HG02981 (cell line): ENCODE data around the gene CNIH4.
"Not testable (repeated sequence)": the region's sequence is repeated elsewhere in the genome, so short reads cannot be mapped to it uniquely, and the experiment has no call there.

Experiments
- ATAC-seq: cut with Tn5 transposase; IDR thresholded peaks from one replicate; pipeline ENCODE4 v1.9.1; 2021; ENCODE audit warnings: mild to moderate bottlenecking, moderate library complexity; ENCODE audit not compliant: unreplicated experiment

CNIH4 gene

DNA sequence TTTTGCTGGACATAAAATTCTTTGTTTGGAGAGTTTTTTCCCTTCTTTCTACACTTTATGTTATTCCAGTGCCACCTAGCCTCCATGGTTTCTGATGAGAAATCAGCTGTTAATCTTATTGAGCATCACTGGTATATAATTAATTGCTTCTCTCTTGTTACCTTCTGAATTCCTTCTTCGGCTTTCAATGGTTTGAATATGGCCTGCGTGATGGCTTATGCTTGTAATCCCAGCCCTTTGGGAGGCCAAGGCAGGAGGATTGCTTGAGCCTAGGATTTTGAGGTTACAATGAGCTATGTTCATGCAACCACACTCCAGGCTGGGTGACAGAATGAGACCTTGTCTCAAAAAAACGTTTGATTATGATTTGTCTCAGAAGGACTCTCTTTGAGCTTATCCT is 13.0 kb upstream of the CNIH4 start:
- ATAC-seq, result no peak

DNA sequence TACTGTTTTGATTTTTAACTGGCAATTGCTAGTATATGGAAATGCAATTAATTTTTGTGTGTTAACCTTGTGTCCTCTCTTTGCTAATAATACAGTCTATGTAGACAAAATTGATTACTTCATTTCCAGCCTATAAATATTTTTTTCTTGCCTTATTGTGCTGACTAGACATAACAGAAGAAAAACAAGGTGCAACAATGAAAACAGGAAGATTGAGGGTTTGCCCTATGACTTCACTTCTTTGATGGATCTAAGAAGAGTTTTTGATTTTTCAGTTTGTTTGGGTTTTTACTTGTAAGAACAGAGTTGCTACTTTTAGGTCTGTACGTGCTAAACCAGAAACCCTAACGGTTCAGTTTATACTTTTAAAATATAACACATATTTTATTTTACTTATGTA is 8.5 kb upstream of the CNIH4 start:
- ATAC-seq, result no peak

DNA sequence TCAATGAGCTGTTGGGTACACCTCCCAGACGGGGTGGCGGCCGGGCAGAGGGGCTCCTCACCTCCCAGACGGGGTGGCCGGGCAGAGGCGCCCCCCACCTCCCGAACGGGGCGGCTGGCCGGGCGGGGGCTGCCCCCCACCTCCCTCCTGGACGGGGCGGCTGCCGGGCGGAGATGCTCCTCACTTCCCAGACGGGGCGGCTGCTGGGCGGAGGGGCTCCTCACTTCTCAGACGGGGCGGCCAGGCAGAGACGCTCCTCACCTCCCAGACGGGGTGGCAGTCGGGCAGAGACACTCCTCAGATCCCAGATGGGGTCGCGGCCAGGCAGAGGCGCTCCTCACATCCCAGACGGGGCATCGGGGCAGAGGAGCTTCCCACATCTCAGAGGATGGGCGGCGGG is 7.0 kb upstream of the CNIH4 start:
- not testable (repeated sequence) for ATAC-seq

DNA sequence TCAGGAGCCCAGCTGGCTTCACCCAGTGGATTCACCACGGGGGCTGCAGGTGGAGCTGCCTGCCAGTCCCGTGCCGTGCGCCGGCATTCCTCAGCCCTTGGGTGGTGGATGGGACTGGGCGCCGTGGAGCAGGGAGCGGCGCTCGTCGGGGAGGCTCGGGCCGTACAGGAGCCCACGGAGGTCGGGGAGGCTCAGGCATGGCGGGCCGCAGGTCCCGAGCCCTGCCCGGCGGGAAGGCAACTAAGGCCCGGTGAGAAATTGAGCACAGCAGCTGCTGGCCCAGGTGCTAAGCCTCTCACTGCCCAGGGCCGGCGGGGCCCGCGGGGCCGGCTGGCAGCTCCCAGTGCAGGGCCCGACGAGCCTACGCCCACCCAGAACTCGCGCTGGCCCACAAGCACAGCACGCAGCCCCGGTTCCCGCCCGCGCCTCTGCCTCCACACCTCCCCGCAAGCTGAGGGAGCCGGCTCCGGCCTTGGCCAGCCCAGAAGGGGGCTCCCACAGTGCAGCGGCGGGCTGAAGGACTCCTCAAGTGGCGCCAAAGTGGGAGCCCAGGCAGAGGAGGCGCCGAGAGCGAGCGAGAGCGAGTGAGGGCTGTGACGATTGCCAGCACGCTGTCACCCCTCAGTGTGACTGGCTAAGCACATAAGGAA is 4.1 kb upstream of the CNIH4 start:
- not testable (repeated sequence) for ATAC-seq

DNA sequence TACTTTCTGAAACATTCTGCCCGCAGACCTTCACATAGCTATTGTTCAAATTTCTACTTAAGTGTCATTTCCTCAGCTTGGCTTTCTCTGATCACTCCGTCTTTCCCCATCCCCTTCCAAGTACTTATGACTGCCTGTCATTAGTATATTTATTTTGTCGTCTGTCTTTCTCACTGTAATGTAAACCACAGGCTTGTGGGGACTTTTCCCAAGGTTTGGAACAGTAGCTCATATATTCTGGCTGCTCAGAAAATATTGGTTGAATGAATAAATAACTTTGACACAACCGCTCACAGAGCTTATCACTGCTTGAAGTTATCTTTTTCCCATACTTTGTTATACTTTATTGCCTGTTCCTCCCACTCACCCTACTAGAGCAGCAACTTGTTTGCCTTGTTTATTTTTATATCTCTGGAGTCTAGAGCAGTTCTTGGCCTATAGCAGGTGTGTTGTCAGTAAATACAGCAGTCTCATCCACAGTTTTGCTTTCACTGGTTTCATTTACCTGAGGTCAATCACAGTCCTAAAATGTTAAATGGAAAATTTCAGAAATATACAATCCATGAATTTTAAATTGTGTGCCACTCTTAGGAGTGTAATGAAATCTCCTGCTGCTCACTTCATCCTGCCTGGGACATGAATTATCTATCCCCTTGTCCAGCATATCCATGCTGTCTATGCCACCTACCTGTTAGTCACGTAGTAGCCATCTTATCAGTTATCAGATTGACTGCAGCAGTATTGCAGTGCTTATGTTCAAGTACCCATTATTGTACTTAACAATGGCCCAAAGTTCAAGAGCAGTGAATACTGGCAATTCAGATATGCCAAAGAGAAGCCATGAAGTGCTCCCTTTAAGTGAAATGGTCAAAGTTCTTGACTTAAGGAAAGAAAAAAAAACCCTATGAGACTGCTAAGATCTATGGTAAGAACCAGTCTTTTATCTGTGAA is 2.4 kb upstream of the CNIH4 start:
- ATAC-seq, result no peak

DNA sequence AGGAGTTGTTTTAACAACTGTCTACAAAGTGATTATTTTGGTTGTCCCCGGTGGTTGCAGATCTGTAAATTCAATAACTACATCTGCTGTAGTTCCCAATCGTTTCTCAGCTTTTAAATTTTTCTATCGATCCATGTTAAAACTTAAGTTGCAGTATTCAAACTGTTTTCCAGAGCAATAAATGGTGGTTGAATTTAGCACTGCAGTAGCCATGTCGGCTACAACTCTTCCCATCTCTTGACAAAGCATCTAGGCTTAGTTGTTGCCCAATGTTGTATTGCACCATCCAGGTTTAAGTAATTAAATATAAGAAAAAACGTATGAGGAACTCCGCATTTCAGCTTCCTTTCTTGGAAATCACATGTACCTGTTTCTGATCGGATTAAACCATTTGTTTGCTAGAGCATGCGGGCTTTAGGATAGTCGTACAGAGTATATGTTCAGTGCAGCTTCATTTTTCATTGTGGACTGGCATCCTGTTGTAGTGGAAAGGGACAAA is 996 bp downstream of the CNIH4 start:
- no peak for ATAC-seq

DNA sequence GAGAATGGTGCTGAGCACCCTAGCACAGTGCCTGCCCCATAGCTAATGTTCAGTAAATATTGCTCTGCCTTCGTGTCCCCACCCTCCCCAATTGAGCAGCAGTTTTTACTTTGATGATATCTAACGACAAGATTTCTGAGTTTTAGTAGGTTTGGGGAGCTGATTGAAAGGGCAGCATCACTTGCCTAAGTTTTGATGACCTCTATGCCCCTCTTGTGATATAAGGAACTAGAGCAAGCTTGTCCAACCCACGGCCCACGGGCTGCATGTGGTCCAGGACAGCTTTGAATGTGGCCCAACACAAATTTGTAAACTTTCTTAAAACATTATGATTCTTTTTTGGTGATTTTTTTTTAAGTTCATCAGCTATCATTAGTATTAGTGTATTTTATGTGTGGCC is 1.6 kb downstream of the CNIH4 start:
- ATAC-seq, result no peak

DNA sequence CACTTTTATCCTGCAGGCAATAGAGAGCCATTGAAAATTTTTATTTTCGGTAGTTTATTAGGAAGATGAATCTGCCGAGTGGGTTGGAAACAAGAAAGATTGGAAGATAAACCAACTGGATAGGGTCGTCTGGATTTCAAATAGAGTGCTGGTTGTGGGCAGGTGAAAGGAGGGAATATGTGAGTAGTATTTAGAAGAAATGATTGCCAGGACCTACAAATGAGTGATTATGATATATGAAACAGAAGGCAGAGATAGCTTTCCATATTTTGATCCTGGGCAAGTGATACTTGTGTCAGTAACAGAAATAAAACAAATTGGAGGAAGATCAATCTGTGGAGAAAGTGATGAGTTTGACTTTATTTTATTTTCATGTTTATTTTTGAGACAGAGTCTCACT is 2.5 kb downstream of the CNIH4 start:
- ATAC-seq, result no peak

DNA sequence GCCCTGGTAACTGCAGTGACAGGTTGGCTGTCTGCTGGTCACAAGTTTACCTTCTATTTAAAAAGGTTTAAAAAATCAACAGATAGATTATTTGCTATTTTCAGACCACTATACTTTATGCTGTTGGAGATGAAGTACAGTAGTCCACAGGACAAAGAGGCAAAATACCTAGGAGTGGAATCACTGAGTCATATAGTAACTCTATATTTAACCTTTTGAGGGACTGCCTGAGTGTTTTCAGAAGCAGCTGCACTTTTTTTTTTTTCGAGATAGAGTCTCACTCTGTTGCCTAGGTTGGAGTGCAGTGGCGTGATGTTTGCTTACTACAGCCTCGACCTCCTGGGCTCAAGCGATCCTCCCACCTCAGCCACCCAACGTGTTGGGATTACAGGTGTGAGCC is 11.7 kb downstream of the CNIH4 start:
- peak; percentile 68 for ATAC-seq

DNA sequence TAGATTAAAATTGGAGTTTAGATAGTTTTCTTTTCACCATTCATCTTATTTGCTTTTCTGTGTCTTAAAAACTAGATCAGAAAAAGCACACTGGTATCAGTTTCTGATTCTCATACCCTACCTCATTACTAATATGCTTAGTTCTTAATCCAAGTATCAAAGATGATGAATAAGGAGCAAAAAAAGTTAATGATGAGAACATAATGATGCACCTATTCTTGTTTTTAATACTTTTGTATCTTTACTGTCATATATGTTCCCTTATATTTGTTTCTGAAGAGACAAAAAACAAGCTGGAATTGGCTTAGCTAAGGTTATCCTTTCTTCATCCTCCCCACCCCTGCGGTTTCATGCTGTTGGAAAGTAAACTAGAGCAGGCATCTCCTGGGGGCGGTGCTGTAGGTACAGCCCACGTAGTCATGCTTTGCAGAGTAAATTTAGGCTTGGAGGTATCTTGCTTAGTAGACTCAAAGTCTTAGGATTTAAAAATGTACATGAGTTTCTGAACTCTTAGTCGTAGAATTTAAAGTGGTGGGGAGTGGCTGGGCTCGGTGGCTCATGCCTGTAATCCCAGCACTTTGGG is 16.4 kb downstream of the CNIH4 start:
- no peak for ATAC-seq

DNA sequence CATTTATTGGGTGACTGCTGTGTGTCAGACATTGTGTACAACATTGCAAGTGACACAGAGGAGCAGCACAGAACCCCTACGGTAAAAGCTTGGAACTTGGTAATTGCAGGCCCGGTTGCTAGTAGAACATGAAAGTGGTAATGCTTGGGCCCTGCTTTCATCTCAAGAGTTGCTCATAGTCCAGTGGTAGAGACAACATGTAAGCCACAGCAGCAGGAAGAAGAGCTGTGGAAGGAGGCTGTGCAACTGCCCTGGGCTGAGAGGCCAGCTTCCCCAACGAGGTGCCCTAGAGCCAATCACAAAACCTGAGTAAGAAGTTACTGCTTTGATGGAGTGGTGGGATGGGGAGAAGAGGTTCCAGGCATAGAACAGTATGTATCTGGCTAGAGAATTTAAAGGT is 18.4 kb downstream of the CNIH4 start:
- no peak for ATAC-seq

DNA sequence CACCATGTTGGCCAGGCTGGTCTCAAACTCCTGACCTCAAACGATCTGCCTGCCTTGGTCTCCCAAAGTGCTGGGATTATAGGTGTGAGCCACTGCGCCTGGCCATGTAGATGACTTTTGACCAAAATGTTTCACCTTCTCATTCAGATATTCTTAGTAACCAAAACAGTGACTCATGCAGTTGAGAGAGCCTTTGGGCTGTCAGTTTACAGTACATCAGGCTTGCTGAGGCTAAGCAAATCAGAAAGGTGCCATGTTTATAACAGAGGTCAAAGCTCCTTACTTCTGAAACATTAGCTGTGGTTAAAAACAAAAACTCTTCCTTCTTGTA is 21.0 kb downstream of the CNIH4 start:
- peak; percentile 55 for ATAC-seq

DNA sequence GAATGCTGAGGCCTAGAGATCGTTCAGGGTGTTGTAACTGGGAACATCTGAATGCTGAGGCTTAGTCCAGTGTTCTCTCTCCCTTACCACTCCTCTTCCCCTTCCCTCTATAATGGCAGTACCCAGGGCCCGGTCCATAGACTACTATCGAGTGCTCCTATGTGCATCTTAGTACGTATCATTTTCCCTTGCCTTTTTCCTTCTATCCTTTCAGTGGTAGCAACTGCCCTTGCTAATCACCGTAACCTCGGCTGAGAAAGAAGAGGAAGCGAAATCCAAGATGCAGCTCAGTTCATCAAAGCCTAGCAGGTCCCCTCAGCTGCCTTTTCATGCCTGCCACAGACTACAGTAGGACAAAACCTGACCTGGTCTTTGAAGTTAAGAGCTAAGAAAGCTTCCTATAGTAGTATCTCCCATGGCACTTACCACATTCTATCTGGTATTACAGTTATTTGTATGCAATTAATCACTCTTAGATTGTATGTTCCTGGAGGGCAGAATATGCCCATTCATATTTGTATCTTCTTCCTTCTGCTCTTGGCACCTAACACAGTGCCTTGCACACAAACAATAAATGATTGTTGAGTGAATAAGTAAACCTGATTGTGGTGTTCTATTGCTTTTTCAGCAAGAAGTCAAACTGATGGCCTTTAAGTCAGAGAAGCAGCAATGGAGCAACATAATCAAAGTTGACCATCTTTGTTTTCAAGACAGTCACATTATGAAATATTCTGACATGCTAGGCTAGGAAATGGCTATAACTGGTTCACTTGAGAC is 22.4 kb downstream of the CNIH4 start:
- no peak for ATAC-seq

DNA sequence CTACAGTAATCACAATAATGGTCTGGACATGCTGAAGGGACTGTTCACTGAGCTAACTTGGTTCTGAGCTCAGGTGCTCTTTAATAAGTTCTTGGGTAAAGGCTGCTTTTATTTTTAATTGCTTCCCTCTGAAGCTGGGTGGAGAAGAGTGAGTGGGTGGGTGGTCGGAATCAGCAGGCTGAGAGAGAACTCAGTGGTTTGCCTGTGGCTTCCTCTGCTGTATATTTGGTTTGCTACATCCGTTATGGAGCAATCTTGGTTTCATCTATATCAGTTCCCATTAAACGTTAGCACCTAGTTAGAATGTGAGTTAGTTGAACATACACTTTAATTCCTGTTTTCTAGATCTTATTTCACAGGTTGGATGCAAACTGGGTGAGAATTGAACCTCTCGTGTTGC is 23.3 kb downstream of the CNIH4 start:
- ATAC-seq, result peak; percentile 50

DNA sequence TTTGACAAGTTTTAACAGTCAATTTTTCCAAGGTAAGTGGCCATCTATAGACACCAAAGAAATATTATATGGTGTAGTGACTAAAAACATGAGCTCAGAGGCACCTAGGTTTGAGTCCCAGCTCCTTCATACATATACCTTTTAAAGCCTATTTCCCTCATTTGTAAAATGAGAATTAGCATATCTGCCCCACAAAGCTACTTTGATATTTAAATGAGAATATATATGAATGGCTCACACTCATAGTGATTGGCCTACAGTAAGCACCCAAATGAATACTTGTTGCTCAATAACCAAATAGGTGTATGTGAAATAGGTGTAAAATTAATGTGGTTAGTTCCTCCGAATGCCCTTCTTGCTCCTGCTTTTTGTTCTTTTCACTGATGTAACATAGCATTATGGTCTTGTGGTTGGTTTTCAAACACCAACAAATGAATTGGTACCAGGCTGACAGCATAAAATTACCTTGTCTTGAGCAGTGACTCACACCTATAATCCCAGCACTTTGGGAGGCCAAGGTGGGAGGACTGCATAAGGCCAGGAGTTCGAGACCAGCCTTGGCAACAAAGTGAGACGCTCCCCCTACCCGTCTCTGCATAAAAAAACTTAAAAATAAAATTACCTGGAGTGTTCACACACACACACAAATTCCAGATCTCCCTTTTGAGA is 25.3 kb downstream of the CNIH4 start:
- no peak for ATAC-seq

DNA sequence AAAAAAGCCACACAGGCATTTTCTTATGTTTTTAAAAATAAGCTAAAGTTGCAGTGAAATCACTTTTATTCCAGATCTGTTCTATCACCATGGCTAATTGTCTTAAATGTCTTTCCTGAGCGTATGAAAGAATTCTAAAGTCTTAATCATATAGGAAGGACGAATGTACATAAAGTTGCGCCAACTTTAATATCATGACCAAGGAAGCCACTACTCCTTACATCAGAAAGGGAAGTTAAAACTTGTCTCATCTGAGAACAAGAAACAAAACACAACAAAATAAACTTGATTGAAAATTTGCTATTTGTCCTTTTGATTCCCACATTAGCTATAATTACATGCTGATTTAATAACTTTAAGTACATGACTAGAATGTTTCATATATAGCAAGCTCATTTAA is 26.5 kb downstream of the CNIH4 start:
- no peak for ATAC-seq

DNA sequence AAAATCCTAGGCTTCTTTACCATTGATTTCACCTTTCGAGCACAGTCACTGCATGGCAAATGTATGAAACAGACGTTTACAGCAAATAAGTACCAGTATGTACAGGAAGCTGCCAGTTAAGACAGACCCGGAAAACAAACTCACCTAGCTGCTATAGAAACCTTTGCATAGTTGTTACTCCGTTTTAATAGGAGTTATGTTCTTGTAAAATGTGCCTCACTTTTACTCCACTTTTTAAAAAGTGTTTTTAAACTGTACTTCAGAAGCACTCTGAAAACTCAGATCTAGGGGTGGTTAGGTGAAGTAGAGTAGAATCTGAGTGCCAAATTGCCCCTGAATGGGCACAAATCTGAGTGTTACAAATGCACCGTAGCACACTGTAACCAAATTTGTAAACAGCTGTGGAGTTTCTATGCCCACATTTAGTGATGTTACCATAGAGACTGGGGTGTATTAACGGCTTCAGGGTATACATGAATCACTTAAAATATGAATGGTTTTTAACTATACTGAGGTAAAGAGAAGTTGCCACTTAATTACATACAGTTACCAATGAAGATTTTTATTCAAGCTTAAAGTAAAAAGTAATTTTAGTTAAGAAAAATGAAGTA is 30.7 kb downstream of the CNIH4 start:
- ATAC-seq, result no peak

DNA sequence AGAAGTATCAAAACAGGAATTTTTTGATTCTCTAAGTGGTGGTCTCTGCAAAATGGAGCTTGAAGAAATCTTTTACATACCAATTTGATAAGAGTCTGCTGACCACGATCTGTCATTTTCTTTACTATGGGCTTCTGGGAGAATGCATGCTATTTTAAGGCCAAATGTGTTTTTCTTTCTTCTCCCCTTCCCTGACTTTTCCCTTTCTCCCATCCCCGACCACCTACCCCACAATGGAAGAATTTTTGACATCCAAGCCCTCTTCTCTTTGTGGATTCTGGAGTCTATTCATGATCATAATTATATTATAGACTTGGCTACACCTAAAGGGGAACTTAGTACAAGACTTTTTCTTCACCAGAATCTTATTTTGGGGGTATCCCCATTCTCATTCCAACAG is 31.3 kb downstream of the CNIH4 start:
- ATAC-seq, result no peak

DNA sequence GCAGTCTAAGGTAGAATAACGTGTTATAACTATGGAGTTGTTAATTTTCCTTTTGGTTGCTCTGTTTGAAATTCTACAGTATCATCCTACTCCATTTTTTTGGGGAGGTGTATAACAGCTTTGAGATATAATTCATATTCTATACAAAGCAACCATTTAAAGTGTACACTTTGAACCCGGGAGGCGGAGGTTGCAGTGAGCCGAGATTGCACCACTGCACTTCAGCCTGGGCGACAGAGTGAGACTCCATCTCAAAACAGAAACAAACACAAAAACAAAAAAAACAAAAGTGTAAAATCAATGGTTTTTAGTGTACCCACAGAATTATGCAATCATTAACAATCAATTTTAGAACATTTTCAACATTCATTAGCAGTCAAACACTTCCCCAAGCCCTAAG is 33.8 kb downstream of the CNIH4 start:
- no peak for ATAC-seq
